K562 (cell line): ENCODE results near the gene C7orf25. TPM values are rescaled to one million over a fixed set of nuclear protein-coding genes. Genes with fewer than 3 reads are reported as not detected.

Experiments
- EGR1 ChIP-seq: fragments of 450-650 bp; conservative IDR thresholded peaks from 2 replicates; pipeline ENCODE4 v1.6.1; 2017; ENCODE audit warnings: mild to moderate bottlenecking
- POLR2G ChIP-seq: fragments of 200-400 bp; formaldehyde crosslinking; IDR thresholded peaks from 2 replicates; pipeline ENCODE4 v1.6.1; 2017; ENCODE audit warnings: low read depth, mild to moderate bottlenecking, antibody characterized with exemption, low read length, moderate library complexity
- REST ChIP-seq, 2 experiments: fragments of 450-650 bp; formaldehyde crosslinking in 1 of 2; IDR thresholded peaks; 2 replicates each; pipeline versions ENCODE4 v1.4.0 to v1.6.1; 2014 to 2020; ENCODE audit warnings: mild to moderate bottlenecking in 2 of 2, borderline replicate concordance in 1 of 2, low read depth in 1 of 2
- TBL1XR1 ChIP-seq, 2 experiments: IDR thresholded peaks; 2 replicates each; pipeline ENCODE4 v1.6.1; 2012; ENCODE audit warnings: improper control_type of control experiment in 2 of 2, low read length in 2 of 2, mild to moderate bottlenecking in 1 of 2
- ZNF76 ChIP-seq: fragments of 250-450 bp; sonication (Bioruptor Pico); IDR thresholded peaks from 2 replicates; pipeline ENCODE4 v1.4.0; 2020; ENCODE audit warnings: mild to moderate bottlenecking, moderate library complexity, borderline replicate concordance
- polyA plus RNA-seq, 8 experiments: library from polyadenylated mRNA; depleted of rRNA in 4 of 8; stranded (reverse) in 5 of 8; unstranded in 3 of 8; fragments of >200 nt; fragmentation: Nextera tagmentation in 2 of 8; fragmentation: Illumina TruSeq in 1 of 8; extraction: Ambion mirVana in 2 of 8; extraction: Trizol in 1 of 8; gene quantifications; 2 replicates each; pipeline versions ENCODE4 v1.2.1 to v1.2.3, GENCODE V29; 2011 to 2014; ENCODE audit warnings: inconsistent platforms in 1 of 8, missing spikeins in 1 of 8
- total RNA-seq, 7 experiments: library from RNA; depleted of rRNA in 6 of 7; stranded (reverse); fragments of >200 nt in 6 of 7; fragmentation: Illumina TruSeq in 2 of 7; extraction: Trizol in 2 of 7; gene quantifications; 2 replicates each; pipeline versions ENCODE4 v1.2.1 to v1.2.3, GENCODE V29; 2011 to 2021; ENCODE audit warnings: low replicate concordance in 1 of 7

C7orf25 gene
- total and polyA plus RNA-seq, 9 of the 15 experiments (the other 6 are each of a cell fraction or from before 2014, with no cell fraction given), result 1.2 to 4.7 (median 1.9) TPM

- TF ChIP-seq REST (IDR thresholded peaks at IDR 0.05; ENCODE audit: borderline replicate concordance) (peak; percentile 92), REST (CRISPR knock-in tag; IDR thresholded peaks at IDR 0.05; ENCODE audit: low read depth) (0 out of 2 replicates have a peak, but pooled peaks have one; percentile 4), POLR2G (peak; percentile 87), TBL1XR1 (IDR thresholded peaks at IDR 0.05; ENCODE audit: low read length in 2 of 2) (peak in 1 of 2 experiments; percentile 17; a peak in 1 of 4 replicates), EGR1 (peak; percentile 78), ZNF76 (peak; percentile 69; the same call in 1 of the 2 replicates)
Observed at GRCh38 chr7:42911454-42912447, at the start of gene C7orf25 (continued).
